Common myeloid progenitor, CD34-positive (primary cell): ENCODE measurements around the gene BSG.
"Not testable (repeated sequence)": the region's sequence is repeated elsewhere in the genome, so short reads cannot be mapped to it uniquely, and the experiment has no call there.

Experiments
- CTCF ChIA-PET: fragments of 350-600 bp; sonication (Branson Sonifier 250); formaldehyde crosslinking; loops from one replicate; lab custom pipeline; 2021; ENCODE audit warnings: antibody characterized with exemption; lab: Charles Lee
- POLR2A ChIA-PET: fragments of 350-600 bp; sonication (Branson Sonifier 250); formaldehyde crosslinking; loops from one replicate; lab custom pipeline; 2021; ENCODE audit warnings: antibody characterized with exemption; lab: Charles Lee
- DNase-seq, 3 donors: peaks; one replicate each; pipeline versions ENCODE4 v3.0.0 to v3.0.0-alpha.2; 2013
- H3K27ac ChIP-seq, 2 experiments: 1 replicate in 1 of 2; 2 replicates in 1 of 2; pipeline ENCODE4 v1.7.0; 2013; ENCODE audit warnings: inconsistent platforms in 2 of 2, low read length in 2 of 2, mild to moderate bottlenecking in 2 of 2, low read depth in 1 of 2, moderate library complexity in 1 of 2; ENCODE audit not compliant: severe bottlenecking in 2 of 2, insufficient read depth in 1 of 2, poor library complexity in 1 of 2
- H3K27me3 ChIP-seq, 5 experiments: replicated peaks in 2 of 5; 1 replicate in 3 of 5; 2 replicates in 2 of 5; pipeline versions ENCODE4 v1.6.1 to v1.7.0; 2013; ENCODE audit warnings: low read length in 4 of 5, mild to moderate bottlenecking in 2 of 5, moderate library complexity in 2 of 5, inconsistent platforms in 1 of 5; ENCODE audit not compliant: insufficient read depth in 5 of 5, control insufficient read depth in 4 of 5
- H3K36me3 ChIP-seq, 4 experiments: 1 replicate in 2 of 4; 2 replicates in 2 of 4; pipeline versions ENCODE4 v1.6.1 to v1.7.0; 2013; ENCODE audit warnings: low read length in 3 of 4, control low read depth in 1 of 4, mild to moderate bottlenecking in 1 of 4; ENCODE audit not compliant: control insufficient read depth in 4 of 4, insufficient read depth in 4 of 4
- H3K4me1 ChIP-seq, 4 experiments: 1 replicate in 3 of 4; 2 replicates in 1 of 4; pipeline versions ENCODE4 v1.6.1 to v1.7.1; 2013; ENCODE audit warnings: low read length in 3 of 4, mild to moderate bottlenecking in 3 of 4, control low read depth in 1 of 4, inconsistent platforms in 1 of 4, moderate library complexity in 1 of 4; ENCODE audit not compliant: control insufficient read depth in 4 of 4, insufficient read depth in 4 of 4; ENCODE audit errors: control extremely low read depth in 1 of 4
- H3K4me3 ChIP-seq, 7 experiments: 1 replicate in 4 of 7; 2 replicates in 3 of 7; pipeline versions ENCODE4 v1.5.1 to v1.7.0; 2013; ENCODE audit warnings: mild to moderate bottlenecking in 7 of 7, low read length in 6 of 7, moderate library complexity in 6 of 7, inconsistent platforms in 2 of 7, low read depth in 2 of 7, control low read depth in 1 of 7; ENCODE audit not compliant: insufficient read depth in 4 of 7, control insufficient read depth in 1 of 7; ENCODE audit errors: extremely low read depth in 1 of 7
- H3K9me3 ChIP-seq, 5 experiments: 1 replicate in 4 of 5; 2 replicates in 1 of 5; pipeline versions ENCODE4 v1.6.1 to v1.7.1; 2013; ENCODE audit warnings: low read length in 4 of 5, mild to moderate bottlenecking in 2 of 5, inconsistent platforms in 1 of 5, low read depth in 1 of 5, moderate library complexity in 1 of 5; ENCODE audit not compliant: control insufficient read depth in 4 of 5, insufficient read depth in 2 of 5; ENCODE audit errors: control extremely low read depth in 1 of 5
- WGBS: methylation state at CpG from one replicate; pipeline ENCODE4 v1.1.5; 2013; ENCODE audit not compliant: insufficient coverage; 5-methylcytosine and 5-hydroxymethylcytosine counted together

The BSG gene

DNA sequence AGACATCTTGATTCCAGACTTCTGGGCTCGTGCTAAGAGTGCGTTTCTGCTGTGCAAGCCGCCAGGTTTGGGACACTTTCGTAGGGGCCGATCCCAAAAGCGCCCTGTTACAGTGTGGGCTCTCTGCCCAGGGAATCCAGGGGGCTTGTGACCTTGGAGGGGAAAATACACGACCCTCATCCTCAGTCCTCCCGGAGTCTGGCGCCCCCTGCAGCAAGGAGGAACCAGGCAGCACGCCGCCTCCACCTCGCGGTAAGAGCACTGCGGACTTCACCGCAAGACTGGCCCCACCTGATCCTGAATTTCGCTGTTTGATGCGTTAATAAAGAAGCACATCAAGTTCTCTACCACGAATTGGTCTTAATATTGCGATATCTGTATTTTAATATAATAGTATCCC lies 55.8 kb downstream of the BSG start:
- Histone ChIP-seq H3K36me3 (peaks cover 3 to 43% (median 24%) of the 10 kb centered on the region in 4 experiments), H3K4me1 (peaks cover 0 to 13% (median 13%) of the 10 kb centered on the region in 4 experiments), H3K9me3 (no peaks in the 10 kb centered on the region), H3K27ac (no peak overlapping the region), H3K4me3 (no peak overlapping the region), H3K27me3 (no peaks in the 10 kb centered on the region)
- POLR2A ChIA-PET, result no interaction called here
- DNase-seq, result peak in 2 of 3 donors; percentile 31 to 36
- 95% methylated on average over 16 of the region's 19 CpGs for WGBS
- CTCF ChIA-PET, result interaction anchor here (1.0 to 2.1 kb wide), 4 partner anchors 19 to 42 kb away, joined by 3 to 6 read pairs (median 4); no protein-coding TSS in a partner anchor

DNA sequence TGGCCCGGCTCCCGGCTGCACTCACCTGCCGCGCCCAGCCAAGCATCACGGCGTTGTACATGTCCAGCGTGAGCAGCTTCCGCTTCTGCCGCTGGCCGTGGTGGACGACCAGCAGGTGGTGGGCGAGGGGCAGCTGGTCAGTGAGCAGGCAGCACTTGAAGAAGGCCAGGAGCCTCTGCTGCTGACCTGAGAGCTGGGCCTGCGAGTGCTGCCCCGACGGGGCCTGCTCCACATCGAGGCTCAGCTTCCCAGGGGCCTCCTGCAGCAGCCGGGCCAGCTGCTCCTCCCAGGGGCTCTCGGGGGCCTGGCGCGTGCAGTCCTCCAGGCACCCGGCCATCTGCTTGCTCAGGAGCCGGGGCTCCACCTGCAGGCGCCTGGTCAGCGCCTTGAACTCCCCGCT lies 57.1 kb downstream of the BSG start:
- DNase-seq, H3K4me3 ChIP-seq, H3K27me3 ChIP-seq, POLR2A ChIA-PET, H3K27ac ChIP-seq, H3K9me3 ChIP-seq: not testable (repeated sequence)
- CTCF ChIA-PET, result interaction anchor here (1.2 kb wide), 1 partner anchor 21 kb away, joined by 3 read pairs; no protein-coding TSS in a partner anchor
- Histone ChIP-seq H3K4me1 (peaks cover 0 to 22% (median 21%) of the 10 kb centered on the region in 4 experiments), H3K36me3 (peaks cover 3 to 31% (median 15%) of the 10 kb centered on the region in 4 experiments)
- WGBS, result 92% methylated on average over 15 of the region's 25 CpGs

DNA sequence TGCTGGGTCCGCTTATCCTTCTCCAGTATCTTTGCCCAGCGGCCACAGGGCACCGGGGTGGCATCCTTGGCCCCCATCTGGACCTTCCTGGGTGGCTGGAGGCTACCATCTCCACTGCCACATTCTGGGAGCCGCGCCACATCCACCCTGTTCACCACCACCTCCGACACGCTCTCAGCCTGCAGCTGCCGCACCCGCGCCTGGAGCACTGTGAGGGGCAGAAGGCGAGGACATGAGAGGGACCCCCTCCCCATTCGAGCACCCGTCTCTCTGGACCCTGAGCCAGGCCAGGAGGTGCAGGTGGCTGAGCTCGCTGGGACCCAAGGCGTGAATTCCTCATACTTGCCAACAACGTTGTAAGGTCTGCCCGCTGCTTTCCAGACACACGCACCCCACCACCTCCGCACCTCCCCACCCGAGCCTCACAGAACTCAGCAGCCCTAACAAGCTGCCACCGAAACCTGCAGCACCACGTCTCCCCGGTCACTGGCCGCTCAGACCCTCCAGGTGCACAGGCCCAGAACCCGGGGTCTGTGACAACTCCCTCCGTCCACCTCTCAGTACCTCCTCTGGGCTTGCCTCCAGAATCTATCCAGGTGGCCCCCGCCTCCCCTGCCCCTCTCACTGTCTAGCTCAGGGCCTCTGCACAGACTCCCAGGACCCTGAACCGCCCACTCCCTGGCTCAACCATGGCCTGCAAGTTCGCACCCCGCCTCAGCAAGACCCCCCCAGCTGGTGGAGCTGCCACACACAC lies 57.7 kb downstream of the BSG start:
- Histone ChIP-seq H3K4me3 (no peak overlapping the region), H3K9me3 (no peaks in the 10 kb centered on the region), H3K27ac (no peak overlapping the region), H3K36me3 (peaks cover 3 to 25% (median 14%) of the 10 kb centered on the region in 4 experiments), H3K4me1 (peaks cover 0 to 22% (median 21%) of the 10 kb centered on the region in 4 experiments), H3K27me3 (no peaks in the 10 kb centered on the region)
- POLR2A ChIA-PET, result no interaction called here
- CTCF ChIA-PET, result interaction anchor here (1.9 kb wide), 1 partner anchor 21 kb away, joined by 6 read pairs; no protein-coding TSS in a partner anchor
- no peak for DNase-seq
- 95% methylated on average over 23 of the region's 30 CpGs for WGBS

DNA sequence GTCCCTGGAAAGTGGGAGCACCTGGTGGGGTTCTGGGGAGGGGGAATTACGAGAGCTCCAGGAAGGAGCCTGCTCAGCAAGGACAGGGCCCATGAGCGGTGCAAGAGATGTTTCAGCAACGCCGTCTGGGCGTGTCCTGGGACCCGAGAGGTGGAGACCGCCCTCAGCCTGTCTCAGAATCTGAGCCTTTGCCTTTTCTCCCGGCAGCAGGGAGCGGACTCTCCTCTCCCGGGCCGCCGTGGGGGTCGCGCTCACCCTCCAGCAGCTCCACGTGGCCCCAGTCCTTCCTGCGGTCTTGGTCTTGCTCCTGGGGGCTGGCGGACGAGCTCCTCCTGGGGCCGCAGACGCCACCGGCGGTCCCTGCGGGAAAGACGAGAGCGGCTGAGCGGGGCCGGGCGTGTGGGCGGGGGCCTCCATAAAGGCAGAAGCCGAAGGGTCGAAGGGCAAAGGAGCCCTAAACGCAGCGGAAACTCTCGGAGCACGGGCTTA lies 60.2 kb downstream of the BSG start:
- DNase-seq, result peak in 2 of 3 donors; percentile 33 to 35
- H3K9me3 ChIP-seq, result no peaks in the 10 kb centered on the region
- peak overlapping the region; percentile 71 to 92 (median 84) for H3K4me3 ChIP-seq
- H3K27ac ChIP-seq, result peak overlapping the region in 1 of 2 experiments; percentile 79
- CTCF ChIA-PET, result no interaction called here
- POLR2A ChIA-PET, result no interaction called here
- H3K27me3 ChIP-seq, result peaks cover 0 to 6% (median 2%) of the 10 kb centered on the region in 5 experiments
- H3K36me3 ChIP-seq, result peaks cover 3 to 20% (median 12%) of the 10 kb centered on the region in 4 experiments
- peaks cover 0 to 22% (median 21%) of the 10 kb centered on the region in 4 experiments for H3K4me1 ChIP-seq
- WGBS, result 3% methylated on average over 29 of the region's 35 CpGs
